Progenitor cell of endocrine pancreas (in vitro differentiated cells): ENCODE measurements around the gene MSH3. TPM values are rescaled to one million over a fixed set of nuclear protein-coding genes. Genes with fewer than 3 reads are reported as not detected.
"Not testable (repeated sequence)": the region's sequence is repeated elsewhere in the genome, so short reads cannot be mapped to it uniquely, and the experiment has no call there.

Experiments
- DNase-seq: peaks from one replicate; pipeline ENCODE4 v3.0.0; 2021; ENCODE audit warnings: low spot score; ENCODE audit not compliant: unreplicated experiment
- H3K27ac Mint-ChIP-seq: 2 replicates; pipeline ENCODE4 v1.8.0; 2021; ENCODE audit warnings: mild to moderate bottlenecking, moderate library complexity, mixed read lengths
- H3K27me3 Mint-ChIP-seq: 2 replicates; pipeline ENCODE4 v1.8.0; 2021; ENCODE audit warnings: mixed read lengths
- H3K36me3 Mint-ChIP-seq: 2 replicates; pipeline ENCODE4 v1.8.0; 2022; ENCODE audit warnings: mixed read lengths; ENCODE audit not compliant: insufficient read depth
- H3K4me1 Mint-ChIP-seq: 2 replicates; pipeline ENCODE4 v1.8.0; 2021; ENCODE audit warnings: low read depth, mixed read lengths
- H3K4me3 Mint-ChIP-seq: 2 replicates; pipeline ENCODE4 v1.8.0; 2021; ENCODE audit warnings: low read depth, mild to moderate bottlenecking, moderate library complexity, mixed read lengths
- H3K9me3 Mint-ChIP-seq: 2 replicates; pipeline ENCODE4 v1.8.0; 2021; ENCODE audit warnings: low read depth, mixed read lengths
- CTCF ChIP-seq: fragments of 200-600 bp; sonication (generic); IDR thresholded peaks from one replicate; pipeline ENCODE4 v1.5.0; 2021; ENCODE audit warnings: antibody characterized with exemption, mild to moderate bottlenecking; ENCODE audit not compliant: unreplicated experiment
- total RNA-seq: library from RNA; stranded (reverse); gene quantifications from 2 replicates; pipeline ENCODE4 v1.2.1, GENCODE V29; 2021

MSH3 gene
- total RNA-seq, 1 donor from 2014 or later, result 16.9 TPM

- no peak for DNase-seq
- Mint-ChIP-seq H3K27ac (peak overlapping the region; percentile 84), H3K9me3 (no peaks in the 10 kb centered on the region), H3K36me3 (peaks cover 9% of the 10 kb centered on the region), H3K4me3 (peak overlapping the region; percentile 93), H3K4me1 (peaks cover 17% of the 10 kb centered on the region), H3K27me3 (no peaks in the 10 kb centered on the region)
- no peak for TF ChIP-seq CTCF
Measured at GRCh38 chr5:80654054-80654390, 430 bp upstream of the MSH3 start.

GRCh38 chr5:80655231-80655774 lies 851 bp downstream of the MSH3 start:
- Mint-ChIP-seq H3K36me3 (peaks cover 17% of the 10 kb centered on the region), H3K27me3 (no peaks in the 10 kb centered on the region), H3K9me3 (no peaks in the 10 kb centered on the region), H3K4me3 (peak overlapping the region; percentile 93), H3K27ac (peak overlapping the region; percentile 96), H3K4me1 (peaks cover 17% of the 10 kb centered on the region)
- no peak for TF ChIP-seq CTCF
- no peak for DNase-seq

GRCh38 chr5:80656425-80656824 lies 2.0 kb downstream of the MSH3 start:
- Mint-ChIP-seq H3K36me3 (peaks cover 20% of the 10 kb centered on the region), H3K27ac (no peak overlapping the region), H3K4me1 (peaks cover 17% of the 10 kb centered on the region), H3K9me3 (no peaks in the 10 kb centered on the region), H3K4me3 (peak overlapping the region; percentile 93), H3K27me3 (no peaks in the 10 kb centered on the region)
- DNase-seq, result no peak
- no peak for TF ChIP-seq CTCF

GRCh38 chr5:80659106-80659505 lies 4.7 kb downstream of the MSH3 start:
- H3K36me3 Mint-ChIP-seq, result peaks cover 26% of the 10 kb centered on the region
- no peak for TF ChIP-seq CTCF
- no peak overlapping the region for H3K27ac Mint-ChIP-seq
- DNase-seq, result no peak
- H3K4me3 Mint-ChIP-seq, result no peak overlapping the region
- no peaks in the 10 kb centered on the region for H3K9me3 Mint-ChIP-seq
- peaks cover 9% of the 10 kb centered on the region for H3K4me1 Mint-ChIP-seq
- H3K27me3 Mint-ChIP-seq, result no peaks in the 10 kb centered on the region

GRCh38 chr5:80660661-80661060 lies 6.2 kb downstream of the MSH3 start:
- not testable (repeated sequence) for H3K4me3 Mint-ChIP-seq, H3K9me3 Mint-ChIP-seq, H3K4me1 Mint-ChIP-seq, H3K27ac Mint-ChIP-seq, H3K27me3 Mint-ChIP-seq, DNase-seq
- H3K36me3 Mint-ChIP-seq, result peaks cover 27% of the 10 kb centered on the region

GRCh38 chr5:80662108-80662507 lies 7.7 kb downstream of the MSH3 start:
- H3K4me1 Mint-ChIP-seq, result no peaks in the 10 kb centered on the region
- H3K36me3 Mint-ChIP-seq, result peaks cover 30% of the 10 kb centered on the region
- DNase-seq, result no peak
- H3K9me3 Mint-ChIP-seq, result no peaks in the 10 kb centered on the region
- no peaks in the 10 kb centered on the region for H3K27me3 Mint-ChIP-seq
- H3K4me3 Mint-ChIP-seq, result no peak overlapping the region
- TF ChIP-seq CTCF, result no peak
- no peak overlapping the region for H3K27ac Mint-ChIP-seq
